Liver (tissue), 9 donors: ENCODE results near the gene XRRA1. TPM values are rescaled to one million over a fixed set of nuclear protein-coding genes. Genes with fewer than 3 reads are reported as not detected.
"Not testable (repeated sequence)": the region's sequence is repeated elsewhere in the genome, so short reads cannot be mapped to it uniquely, and the experiment has no call there.

ENCODE experiments used
- DNase-seq: peaks from one replicate; pipeline ENCODE4 v3.0.0-alpha.2; 2017; ENCODE audit warnings: low spot score
- H3K27ac ChIP-seq, 2 donors: one replicate each; pipeline ENCODE4 v1.7.0; 2013; ENCODE audit warnings: inconsistent platforms in 2 of 2, low read length in 2 of 2, control low read depth in 1 of 2, low read depth in 1 of 2, mild to moderate bottlenecking in 1 of 2
- H3K27me3 ChIP-seq, 4 donors: one replicate each; pipeline versions ENCODE4 v1.6.1 to v1.7.0; 2013; ENCODE audit warnings: low read length in 3 of 4, inconsistent platforms in 1 of 4, mild to moderate bottlenecking in 1 of 4, moderate library complexity in 1 of 4; ENCODE audit not compliant: control insufficient read depth in 4 of 4, insufficient read depth in 4 of 4
- H3K36me3 ChIP-seq, 4 donors: one replicate each; pipeline versions ENCODE4 v1.6.1 to v1.7.0; 2013; ENCODE audit warnings: low read length in 3 of 4, mild to moderate bottlenecking in 3 of 4, low read depth in 1 of 4, moderate library complexity in 1 of 4; ENCODE audit not compliant: control insufficient read depth in 4 of 4, insufficient read depth in 3 of 4
- H3K4me1 ChIP-seq, 4 donors: one replicate each; pipeline versions ENCODE4 v1.6.1 to v1.7.0; 2013; ENCODE audit warnings: low read length in 3 of 4, mild to moderate bottlenecking in 3 of 4, moderate library complexity in 1 of 4; ENCODE audit not compliant: control insufficient read depth in 4 of 4, insufficient read depth in 4 of 4
- H3K4me3 ChIP-seq, 3 donors: one replicate each; pipeline versions ENCODE4 v1.6.1 to v1.7.0; 2013; ENCODE audit warnings: low read length in 3 of 3, control low read depth in 1 of 3, low read depth in 1 of 3, mild to moderate bottlenecking in 1 of 3
- H3K9ac ChIP-seq, 2 donors: one replicate each; pipeline ENCODE4 v1.7.0; 2013; ENCODE audit warnings: low read length in 2 of 2, mild to moderate bottlenecking in 2 of 2, moderate library complexity in 2 of 2, control low read depth in 1 of 2, low read depth in 1 of 2
- H3K9me3 ChIP-seq, 4 donors: one replicate each; pipeline versions ENCODE4 v1.6.1 to v1.7.0; 2013; ENCODE audit warnings: low read length in 3 of 4; ENCODE audit not compliant: control insufficient read depth in 4 of 4
- EGR1 ChIP-seq, 2 donors: IDR thresholded peaks; 2 replicates each; pipeline ENCODE4 v1.6.1; 2016 to 2018; ENCODE audit warnings: antibody characterized with exemption in 2 of 2, low read depth in 2 of 2
- FOXA1 ChIP-seq: IDR thresholded peaks from 2 replicates; pipeline ENCODE4 v1.6.1; 2016; ENCODE audit warnings: antibody characterized with exemption
- FOXA2 ChIP-seq: IDR thresholded peaks from 2 replicates; pipeline ENCODE4 v1.6.1; 2016; ENCODE audit warnings: antibody characterized with exemption
- HNF4A ChIP-seq, 2 donors: conservative IDR thresholded peaks; 2 replicates each; pipeline ENCODE4 v1.6.1; 2016; ENCODE audit warnings: antibody characterized with exemption in 2 of 2, mild to moderate bottlenecking in 2 of 2
- JUND ChIP-seq, 2 donors: IDR thresholded peaks; 2 replicates each; pipeline ENCODE4 v1.6.1; 2016; ENCODE audit warnings: antibody characterized with exemption in 2 of 2
- NR2F2 ChIP-seq: IDR thresholded peaks from 2 replicates; pipeline ENCODE4 v1.6.1; 2016; ENCODE audit warnings: antibody characterized with exemption
- RAD21 ChIP-seq, 2 donors: IDR thresholded peaks; 2 replicates each; pipeline ENCODE4 v1.6.1; 2016; ENCODE audit warnings: antibody characterized with exemption in 2 of 2, mild to moderate bottlenecking in 2 of 2
- RXRA ChIP-seq, 2 donors: IDR thresholded peaks; 2 replicates each; pipeline ENCODE4 v1.6.1; 2017 to 2018; ENCODE audit warnings: antibody characterized with exemption in 2 of 2, mild to moderate bottlenecking in 1 of 2
- SP1 ChIP-seq: IDR thresholded peaks from 2 replicates; pipeline ENCODE4 v1.6.1; 2018; ENCODE audit warnings: antibody characterized with exemption, mild to moderate bottlenecking
- YY1 ChIP-seq: IDR thresholded peaks from 2 replicates; pipeline ENCODE4 v1.6.1; 2016; ENCODE audit warnings: antibody characterized with exemption, mild to moderate bottlenecking
- WGBS: extraction: QIAGEN DNeasy Blood & Tissue Kit; methylation state at CpG from one replicate; pipeline ENCODE4 v1.1.7; 2013; 5-methylcytosine and 5-hydroxymethylcytosine counted together
- polyA plus RNA-seq, 2 donors: library from polyadenylated mRNA; stranded (reverse) in 1 of 2; unstranded in 1 of 2; fragments of 200-250 nt in 1 of 2; fragments of >200 nt in 1 of 2; fragmentation: Nextera tagmentation in 1 of 2; extraction: Ambion mirVana in 1 of 2; gene quantifications; one replicate each; pipeline versions ENCODE4 v1.2.1 to v1.2.3, GENCODE V29; 2013 to 2015
- total RNA-seq, 2 donors: library from RNA; depleted of rRNA; stranded (reverse); fragments of >200 nt; gene quantifications; one replicate each; pipeline ENCODE4 v1.2.3, GENCODE V29; 2014
- TF ChIP-seq, protein P1 (sequence below): IDR thresholded peaks from 2 replicates; pipeline ENCODE4 v1.6.1; 2016; ENCODE audit warnings: antibody characterized with exemption
- TF ChIP-seq, protein P2 (sequence below): IDR thresholded peaks from 2 replicates; pipeline ENCODE4 v1.6.1; 2016; ENCODE audit warnings: antibody characterized with exemption, mild to moderate bottlenecking
- TF ChIP-seq, protein P3 (sequence below): IDR thresholded peaks from 2 replicates; pipeline ENCODE4 v1.6.1; 2016; ENCODE audit warnings: antibody characterized with exemption
- TF ChIP-seq, protein P4 (sequence below): fragments of 150-350 bp; IDR thresholded peaks from 2 replicates; pipeline ENCODE4 v1.5.1; 2017; ENCODE audit warnings: improper control_type of control experiment, low read depth, low read length; ENCODE audit not compliant: missing input control
- TF ChIP-seq, protein P5 (sequence below): IDR thresholded peaks from 2 replicates; pipeline ENCODE4 v1.6.1; 2016; ENCODE audit warnings: antibody characterized with exemption
- donor health status: healthy.
- donor health status: healthy.
- donor health status: healthy.
- donor health status: healthy.
- donor health status: healthy.

Gene XRRA1
- total and polyA plus RNA-seq, 4 donors = 3.8 to 11.6 (median 5.6) TPM

DNA sequence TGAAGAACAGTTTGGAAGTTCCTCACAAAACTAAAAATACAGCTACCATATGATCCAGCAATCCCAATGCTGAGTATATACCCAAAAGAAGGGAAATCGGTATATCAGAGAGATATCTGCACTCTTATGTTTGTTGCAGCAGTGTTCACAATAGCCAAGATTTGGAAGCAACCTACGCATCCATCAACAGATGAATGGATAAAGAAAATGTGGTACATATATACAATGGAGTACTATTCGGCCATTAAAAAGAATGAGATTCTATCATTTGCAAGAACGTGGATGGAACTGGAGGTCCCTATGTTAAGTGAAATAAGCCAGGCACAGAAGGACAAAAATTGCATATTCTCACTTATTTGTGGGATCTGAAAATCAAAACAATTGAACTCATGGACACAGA lies 46.5 kb downstream of the XRRA1 start (continued):
- TF ChIP-seq HNF4A (conservative IDR thresholded peaks at IDR 0.05) = no peak
- TF ChIP-seq, protein P1, sequence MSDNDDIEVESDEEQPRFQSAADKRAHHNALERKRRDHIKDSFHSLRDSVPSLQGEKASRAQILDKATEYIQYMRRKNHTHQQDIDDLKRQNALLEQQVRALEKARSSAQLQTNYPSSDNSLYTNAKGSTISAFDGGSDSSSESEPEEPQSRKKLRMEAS = no peak

DNA sequence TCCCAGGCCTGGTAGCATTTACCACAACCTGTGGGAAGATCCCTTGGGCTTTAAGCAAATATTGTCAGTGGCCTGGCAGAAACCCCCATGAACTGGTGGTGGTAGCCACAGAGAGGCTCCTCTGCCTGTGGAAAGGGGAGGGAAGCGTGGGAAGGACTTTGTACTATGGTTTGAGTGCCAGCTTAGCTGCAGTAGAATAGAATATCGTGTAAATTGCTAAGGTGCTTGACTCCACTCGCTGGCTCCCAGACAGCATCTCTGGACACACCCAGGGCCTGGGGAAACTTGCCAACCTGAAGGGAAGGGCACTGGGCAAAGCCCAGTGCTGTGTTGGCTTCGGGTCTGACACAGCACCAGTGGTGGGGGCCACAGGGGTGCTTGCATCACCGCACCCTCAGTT lies 52.6 kb downstream of the XRRA1 start:
- WGBS = 71% methylated on average over 5 of the region's 5 CpGs
- TF ChIP-seq, protein P2, sequence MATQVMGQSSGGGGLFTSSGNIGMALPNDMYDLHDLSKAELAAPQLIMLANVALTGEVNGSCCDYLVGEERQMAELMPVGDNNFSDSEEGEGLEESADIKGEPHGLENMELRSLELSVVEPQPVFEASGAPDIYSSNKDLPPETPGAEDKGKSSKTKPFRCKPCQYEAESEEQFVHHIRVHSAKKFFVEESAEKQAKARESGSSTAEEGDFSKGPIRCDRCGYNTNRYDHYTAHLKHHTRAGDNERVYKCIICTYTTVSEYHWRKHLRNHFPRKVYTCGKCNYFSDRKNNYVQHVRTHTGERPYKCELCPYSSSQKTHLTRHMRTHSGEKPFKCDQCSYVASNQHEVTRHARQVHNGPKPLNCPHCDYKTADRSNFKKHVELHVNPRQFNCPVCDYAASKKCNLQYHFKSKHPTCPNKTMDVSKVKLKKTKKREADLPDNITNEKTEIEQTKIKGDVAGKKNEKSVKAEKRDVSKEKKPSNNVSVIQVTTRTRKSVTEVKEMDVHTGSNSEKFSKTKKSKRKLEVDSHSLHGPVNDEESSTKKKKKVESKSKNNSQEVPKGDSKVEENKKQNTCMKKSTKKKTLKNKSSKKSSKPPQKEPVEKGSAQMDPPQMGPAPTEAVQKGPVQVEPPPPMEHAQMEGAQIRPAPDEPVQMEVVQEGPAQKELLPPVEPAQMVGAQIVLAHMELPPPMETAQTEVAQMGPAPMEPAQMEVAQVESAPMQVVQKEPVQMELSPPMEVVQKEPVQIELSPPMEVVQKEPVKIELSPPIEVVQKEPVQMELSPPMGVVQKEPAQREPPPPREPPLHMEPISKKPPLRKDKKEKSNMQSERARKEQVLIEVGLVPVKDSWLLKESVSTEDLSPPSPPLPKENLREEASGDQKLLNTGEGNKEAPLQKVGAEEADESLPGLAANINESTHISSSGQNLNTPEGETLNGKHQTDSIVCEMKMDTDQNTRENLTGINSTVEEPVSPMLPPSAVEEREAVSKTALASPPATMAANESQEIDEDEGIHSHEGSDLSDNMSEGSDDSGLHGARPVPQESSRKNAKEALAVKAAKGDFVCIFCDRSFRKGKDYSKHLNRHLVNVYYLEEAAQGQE = no peak
- no peak for TF ChIP-seq FOXA2
- no peak for TF ChIP-seq JUND (IDR thresholded peaks at IDR 0.05)
- no peak for TF ChIP-seq RXRA (IDR thresholded peaks at IDR 0.05)
- TF ChIP-seq, protein P3, sequence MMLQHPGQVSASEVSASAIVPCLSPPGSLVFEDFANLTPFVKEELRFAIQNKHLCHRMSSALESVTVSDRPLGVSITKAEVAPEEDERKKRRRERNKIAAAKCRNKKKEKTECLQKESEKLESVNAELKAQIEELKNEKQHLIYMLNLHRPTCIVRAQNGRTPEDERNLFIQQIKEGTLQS = no peak
- TF ChIP-seq, protein P4, sequence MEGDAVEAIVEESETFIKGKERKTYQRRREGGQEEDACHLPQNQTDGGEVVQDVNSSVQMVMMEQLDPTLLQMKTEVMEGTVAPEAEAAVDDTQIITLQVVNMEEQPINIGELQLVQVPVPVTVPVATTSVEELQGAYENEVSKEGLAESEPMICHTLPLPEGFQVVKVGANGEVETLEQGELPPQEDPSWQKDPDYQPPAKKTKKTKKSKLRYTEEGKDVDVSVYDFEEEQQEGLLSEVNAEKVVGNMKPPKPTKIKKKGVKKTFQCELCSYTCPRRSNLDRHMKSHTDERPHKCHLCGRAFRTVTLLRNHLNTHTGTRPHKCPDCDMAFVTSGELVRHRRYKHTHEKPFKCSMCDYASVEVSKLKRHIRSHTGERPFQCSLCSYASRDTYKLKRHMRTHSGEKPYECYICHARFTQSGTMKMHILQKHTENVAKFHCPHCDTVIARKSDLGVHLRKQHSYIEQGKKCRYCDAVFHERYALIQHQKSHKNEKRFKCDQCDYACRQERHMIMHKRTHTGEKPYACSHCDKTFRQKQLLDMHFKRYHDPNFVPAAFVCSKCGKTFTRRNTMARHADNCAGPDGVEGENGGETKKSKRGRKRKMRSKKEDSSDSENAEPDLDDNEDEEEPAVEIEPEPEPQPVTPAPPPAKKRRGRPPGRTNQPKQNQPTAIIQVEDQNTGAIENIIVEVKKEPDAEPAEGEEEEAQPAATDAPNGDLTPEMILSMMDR = no peak
- TF ChIP-seq FOXA1 = no peak
- no peak for TF ChIP-seq EGR1 (IDR thresholded peaks at IDR 0.05; ENCODE audit: low read depth in 2 of 2)
- no peak for TF ChIP-seq SP1
- no peak for TF ChIP-seq YY1
- peaks cover 0 to 1% (median 0%) of the 10 kb centered on the region in 4 donors for H3K36me3 ChIP-seq
- H3K9me3 ChIP-seq = peaks cover 0 to 6% (median 2%) of the 10 kb centered on the region in 4 donors
- H3K4me3 ChIP-seq = no peak overlapping the region
- no peak for DNase-seq
- peaks cover 0 to 2% (median 0%) of the 10 kb centered on the region in 4 donors for H3K4me1 ChIP-seq
- H3K9ac ChIP-seq = no peak overlapping the region
- no peak overlapping the region for H3K27ac ChIP-seq
- H3K27me3 ChIP-seq = no peaks in the 10 kb centered on the region

DNA sequence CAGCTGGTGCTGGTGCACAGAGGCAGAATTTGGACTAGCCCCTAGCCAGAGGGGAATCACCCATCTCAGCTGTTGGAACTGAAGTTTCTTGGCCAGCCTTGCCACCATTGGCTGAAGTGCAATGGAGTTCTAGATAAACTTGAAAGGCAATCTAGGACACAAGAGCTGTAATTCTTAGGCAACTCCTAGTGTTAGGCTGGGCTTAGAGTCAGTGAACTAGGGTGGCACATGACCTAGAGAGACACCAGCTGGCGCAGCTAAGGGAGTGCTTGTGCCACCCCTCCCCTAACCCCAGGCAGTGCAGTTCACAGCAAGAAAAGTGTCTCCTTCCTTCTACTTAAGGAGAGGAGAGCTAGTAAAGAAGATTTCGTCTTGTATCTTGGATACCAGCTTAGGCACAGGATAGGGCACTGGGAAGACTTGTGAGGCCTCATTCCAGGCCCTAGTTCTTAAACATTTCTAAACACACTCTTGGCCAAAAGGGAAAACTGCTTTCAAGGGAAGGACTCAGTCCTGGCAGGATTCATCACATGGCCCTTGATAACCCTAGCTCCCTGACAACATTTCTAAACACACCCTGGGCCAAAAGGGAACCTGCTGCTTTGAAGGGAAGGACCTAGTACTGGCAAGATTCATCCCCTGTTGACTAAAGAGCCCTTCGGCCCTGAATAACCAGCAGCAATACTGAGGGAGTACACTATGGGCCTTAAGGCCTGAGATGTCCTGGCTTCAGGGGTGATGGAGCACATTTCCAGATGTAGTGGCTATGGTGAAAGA lies 53.4 kb downstream of the XRRA1 start:
- Histone ChIP-seq H3K27ac (no peak overlapping the region), H3K27me3 (no peaks in the 10 kb centered on the region), H3K9ac (no peak overlapping the region), H3K9me3 (peaks cover 0 to 3% (median 0%) of the 10 kb centered on the region in 4 donors), H3K4me3 (no peak overlapping the region), H3K36me3 (peaks cover 0 to 1% (median 0%) of the 10 kb centered on the region in 4 donors), H3K4me1 (peaks cover 0 to 2% (median 0%) of the 10 kb centered on the region in 4 donors)
- 90% methylated on average over 3 of the region's 3 CpGs for WGBS
- DNase-seq = no peak
- TF ChIP-seq JUND (IDR thresholded peaks at IDR 0.05) = no peak
- TF ChIP-seq RAD21 (IDR thresholded peaks at IDR 0.05) = no peak
- TF ChIP-seq RXRA (IDR thresholded peaks at IDR 0.05) = no peak
- no peak for TF ChIP-seq FOXA2
- no peak for TF ChIP-seq FOXA1
- TF ChIP-seq, protein P3 = no peak
- TF ChIP-seq YY1 = no peak
- no peak for TF ChIP-seq HNF4A (conservative IDR thresholded peaks at IDR 0.05)
- TF ChIP-seq, protein P5, sequence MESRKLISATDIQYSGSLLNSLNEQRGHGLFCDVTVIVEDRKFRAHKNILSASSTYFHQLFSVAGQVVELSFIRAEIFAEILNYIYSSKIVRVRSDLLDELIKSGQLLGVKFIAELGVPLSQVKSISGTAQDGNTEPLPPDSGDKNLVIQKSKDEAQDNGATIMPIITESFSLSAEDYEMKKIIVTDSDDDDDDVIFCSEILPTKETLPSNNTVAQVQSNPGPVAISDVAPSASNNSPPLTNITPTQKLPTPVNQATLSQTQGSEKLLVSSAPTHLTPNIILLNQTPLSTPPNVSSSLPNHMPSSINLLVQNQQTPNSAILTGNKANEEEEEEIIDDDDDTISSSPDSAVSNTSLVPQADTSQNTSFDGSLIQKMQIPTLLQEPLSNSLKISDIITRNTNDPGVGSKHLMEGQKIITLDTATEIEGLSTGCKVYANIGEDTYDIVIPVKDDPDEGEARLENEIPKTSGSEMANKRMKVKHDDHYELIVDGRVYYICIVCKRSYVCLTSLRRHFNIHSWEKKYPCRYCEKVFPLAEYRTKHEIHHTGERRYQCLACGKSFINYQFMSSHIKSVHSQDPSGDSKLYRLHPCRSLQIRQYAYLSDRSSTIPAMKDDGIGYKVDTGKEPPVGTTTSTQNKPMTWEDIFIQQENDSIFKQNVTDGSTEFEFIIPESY = no peak
- TF ChIP-seq NR2F2 = no peak
- TF ChIP-seq SP1 = no peak

DNA sequence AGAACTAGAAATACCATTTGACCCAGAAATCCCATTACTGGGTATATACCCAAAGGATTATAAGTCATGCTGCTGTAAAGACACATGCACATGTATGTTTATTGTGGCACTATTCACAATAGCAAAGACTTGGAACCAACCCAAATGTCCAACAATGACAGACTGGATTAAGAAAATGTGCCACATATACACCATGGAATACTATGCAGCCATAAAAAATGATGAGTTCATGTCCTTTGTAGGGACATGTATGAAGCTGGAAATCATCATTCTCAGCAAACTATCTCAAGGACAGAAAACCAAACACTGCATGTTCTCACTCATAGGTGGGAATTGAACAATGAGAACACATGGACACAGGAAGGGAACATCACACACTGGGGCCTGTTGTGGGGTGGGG lies 55.9 kb downstream of the XRRA1 start:
- not testable (repeated sequence) for H3K9me3 ChIP-seq, H3K36me3 ChIP-seq, H3K4me1 ChIP-seq, DNase-seq, H3K9ac ChIP-seq, H3K4me3 ChIP-seq, H3K27ac ChIP-seq, H3K27me3 ChIP-seq
